HPDE6-E6E7 (cell line): ENCODE data around the gene KDM3B.
"Not testable (repeated sequence)": the region's sequence is repeated elsewhere in the genome, so short reads cannot be mapped to it uniquely, and the experiment has no call there.

Experiments used
- DNase-seq: peaks from one replicate; pipeline ENCODE4 v3.0.0; 2011; ENCODE audit warnings: missing footprints; ENCODE audit errors: extremely low spot score

KDM3B gene

GRCh38 chr5:138350563-138350890, 2.0 kb upstream of the KDM3B start:
- no peak for DNase-seq

DNA sequence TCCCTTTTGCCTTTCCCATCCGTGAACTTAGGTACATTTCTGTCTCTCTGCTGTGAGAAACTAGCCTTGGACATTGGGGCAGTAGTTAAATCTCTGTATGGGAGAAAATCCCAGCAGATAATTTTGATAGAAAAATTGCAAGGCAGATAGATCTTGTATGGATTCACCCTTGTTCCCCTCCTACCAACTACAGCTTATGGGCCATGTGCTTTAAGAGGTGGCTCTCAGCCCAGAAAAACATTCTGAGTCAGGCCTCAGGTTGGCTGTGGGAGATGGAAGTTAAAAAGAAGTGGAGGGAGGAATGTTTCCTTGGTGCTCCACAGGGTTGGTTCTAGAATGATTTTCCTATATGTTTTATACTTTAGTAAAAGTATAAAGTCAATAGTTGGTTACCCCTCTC, 1.4 kb upstream of the KDM3B start:
- no peak for DNase-seq

- no peak for DNase-seq
Observed at GRCh38 chr5:138351517-138351916, 968 bp upstream of the KDM3B start.

GRCh38 chr5:138352722-138353559, 456 bp downstream of the KDM3B start:
- peak; percentile 35 for DNase-seq

- DNase-seq: no peak
Observed at GRCh38 chr5:138353560-138354080, 1.1 kb downstream of the KDM3B start.

GRCh38 chr5:138354387-138354786, 1.9 kb downstream of the KDM3B start:
- DNase-seq: no peak

DNA sequence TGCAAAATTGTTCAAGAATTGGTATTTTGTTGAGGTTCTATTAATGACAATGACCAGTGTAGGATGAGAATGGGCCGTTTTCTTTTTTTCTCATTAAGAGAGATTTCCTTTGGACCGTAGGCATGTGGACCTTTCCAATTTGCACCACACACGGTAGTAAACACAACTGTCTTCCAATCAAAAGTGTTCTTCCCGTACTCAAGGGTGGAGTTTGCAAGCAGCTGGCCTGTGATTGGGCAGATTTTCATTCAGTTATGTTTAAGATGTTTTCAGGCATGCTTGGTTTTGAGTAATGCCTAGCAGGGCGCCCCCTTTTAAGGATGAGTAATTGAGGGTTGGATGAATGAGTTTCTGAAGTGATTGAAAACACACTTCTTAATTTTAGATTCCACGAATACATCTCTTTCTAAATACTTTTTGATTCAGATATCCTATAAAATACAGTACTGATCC, 2.5 kb downstream of the KDM3B start:
- DNase-seq: peak; percentile 59

DNA sequence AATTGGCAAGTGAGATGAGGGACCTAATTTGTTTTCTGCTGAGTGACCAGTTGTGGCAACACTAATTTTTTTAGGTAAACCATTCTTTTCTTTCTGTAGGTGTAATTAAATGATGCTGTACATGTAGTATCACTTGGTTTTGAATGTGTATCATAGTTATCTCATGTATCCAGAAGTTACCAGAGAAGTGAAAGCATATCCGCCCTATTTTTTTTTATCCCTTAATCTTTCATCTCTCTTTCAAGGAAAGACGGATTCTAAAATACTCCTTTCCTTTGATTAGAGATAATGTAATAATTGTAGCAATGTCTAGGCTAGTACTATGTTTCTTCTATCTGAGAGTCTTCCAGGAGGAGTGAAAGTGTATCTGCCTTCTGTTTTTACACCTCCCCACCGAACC, 7.1 kb downstream of the KDM3B start:
- no peak for DNase-seq

DNA sequence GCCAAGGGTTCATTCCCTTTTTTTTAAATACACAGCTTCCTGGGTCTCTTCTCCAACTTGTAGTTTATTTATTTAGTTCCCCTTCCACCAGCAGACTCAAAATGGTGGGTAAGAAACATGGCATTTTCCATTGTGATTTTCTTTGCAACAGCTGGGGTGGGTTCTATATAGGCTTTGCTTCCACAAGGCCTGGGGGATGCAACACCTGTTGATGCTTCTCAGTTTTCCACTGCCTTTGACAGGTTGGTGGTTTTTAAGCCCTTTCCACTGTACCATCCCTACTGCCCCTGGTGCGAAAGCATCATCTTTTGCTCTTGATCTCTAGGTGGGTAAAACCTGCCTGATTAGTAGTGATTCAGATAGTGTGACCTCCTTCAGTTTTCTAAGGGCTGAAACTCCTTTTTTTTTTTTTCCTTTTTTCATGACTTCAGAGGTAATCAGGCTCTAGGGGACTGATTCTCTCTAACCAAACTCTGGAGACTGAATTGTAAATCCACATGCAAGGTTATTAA, 8.5 kb downstream of the KDM3B start:
- no peak for DNase-seq

- no peak for DNase-seq
Observed at GRCh38 chr5:138364576-138364975, 12.1 kb downstream of the KDM3B start.

GRCh38 chr5:138366632-138367382, 14.3 kb downstream of the KDM3B start:
- DNase-seq: no peak

DNA sequence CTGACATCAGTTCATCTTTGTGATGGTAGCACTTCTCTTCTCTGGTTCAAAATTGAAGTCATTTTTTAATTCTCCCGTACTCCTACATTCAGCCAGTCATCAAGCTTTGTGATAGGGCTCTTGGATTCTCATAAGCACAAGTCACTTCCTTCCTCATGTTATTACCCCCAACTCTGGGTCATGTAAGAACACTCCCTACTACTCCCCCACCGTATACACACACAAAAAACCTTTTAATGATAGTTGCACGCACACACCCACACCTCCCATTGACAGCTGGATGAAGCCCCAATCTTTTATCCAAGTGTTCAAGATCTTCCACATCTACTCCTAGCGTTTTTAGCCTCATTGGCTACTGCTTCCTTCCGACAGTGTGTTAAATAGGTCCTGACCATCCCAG, 16.8 kb downstream of the KDM3B start:
- no peak for DNase-seq

DNA sequence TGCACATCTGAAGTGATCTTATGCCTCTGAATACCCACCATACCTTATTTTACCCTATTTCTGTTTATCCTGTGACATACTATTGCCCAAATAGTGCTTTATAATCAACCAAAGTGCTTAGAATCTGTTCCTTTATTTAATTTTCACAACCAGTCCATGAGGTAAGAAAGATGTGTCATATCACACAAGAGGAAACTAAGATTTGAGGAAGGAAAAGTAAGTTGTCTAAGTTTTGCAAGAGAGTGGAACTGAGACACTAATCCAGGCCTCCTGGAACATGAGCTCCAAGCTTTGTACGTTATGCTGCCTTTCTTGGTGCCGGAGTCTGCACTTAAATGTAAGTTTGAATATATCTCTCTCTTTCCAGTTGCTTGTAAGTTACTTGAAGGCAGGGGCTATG, 17.2 kb downstream of the KDM3B start:
- no peak for DNase-seq

- DNase-seq: no peak
Observed at GRCh38 chr5:138370537-138370936, 18.1 kb downstream of the KDM3B start.

DNA sequence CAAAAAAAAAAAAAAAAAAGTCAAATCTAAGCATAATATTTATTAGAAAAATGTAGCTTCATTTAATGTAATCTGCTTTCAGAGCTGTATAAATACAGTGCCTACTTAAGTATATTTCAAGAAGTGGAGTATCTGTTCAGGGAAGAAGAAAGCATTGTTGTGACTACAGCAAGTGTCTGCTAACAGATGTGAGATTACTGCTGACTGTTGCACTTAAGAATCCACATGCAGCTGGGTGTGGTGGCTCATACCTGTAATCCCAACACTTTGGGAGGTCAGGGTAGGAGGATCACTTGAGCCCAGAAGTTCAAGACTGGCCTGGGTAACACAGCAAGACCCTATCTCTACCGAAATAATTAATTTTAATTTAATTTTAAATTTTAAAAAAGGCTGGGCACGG, 19.0 kb downstream of the KDM3B start:
- no peak for DNase-seq

DNA sequence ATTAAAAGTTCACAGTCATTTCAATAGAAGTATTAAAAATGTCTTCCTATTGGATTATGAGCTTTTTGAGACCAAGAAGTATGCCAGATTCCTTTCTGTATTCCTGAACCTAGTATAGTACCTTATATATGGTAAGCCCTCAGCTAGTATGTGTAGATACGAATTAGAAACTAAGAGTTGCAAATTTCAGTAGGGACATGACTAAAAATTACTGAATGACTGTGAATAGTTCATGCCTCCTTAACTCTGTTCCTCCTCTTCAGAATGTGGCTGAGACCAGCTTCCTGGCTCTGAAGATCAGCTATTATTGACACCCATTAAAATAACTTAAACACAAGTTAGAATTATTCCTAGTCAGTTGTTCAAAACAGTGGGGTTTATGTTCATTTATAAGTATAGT, 19.7 kb downstream of the KDM3B start:
- no peak for DNase-seq

DNA sequence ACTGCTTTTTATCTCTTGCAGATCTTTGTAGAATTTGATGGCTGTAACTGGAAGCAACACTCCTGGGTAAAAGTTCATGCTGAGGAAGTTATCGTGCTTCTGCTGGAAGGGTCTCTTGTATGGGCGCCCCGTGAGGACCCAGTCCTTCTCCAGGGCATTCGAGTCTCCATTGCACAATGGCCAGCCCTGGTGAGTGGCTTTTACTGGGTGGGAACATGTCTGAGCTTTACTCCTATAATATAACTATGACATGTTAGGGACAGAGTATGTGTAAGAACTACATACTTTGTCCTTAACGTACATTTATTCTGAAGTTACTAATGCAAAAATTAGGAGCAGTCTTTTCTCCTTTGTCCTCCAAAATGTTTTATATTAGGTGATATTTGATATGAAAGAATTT, 20.2 kb downstream of the KDM3B start:
- DNase-seq: no peak

DNA sequence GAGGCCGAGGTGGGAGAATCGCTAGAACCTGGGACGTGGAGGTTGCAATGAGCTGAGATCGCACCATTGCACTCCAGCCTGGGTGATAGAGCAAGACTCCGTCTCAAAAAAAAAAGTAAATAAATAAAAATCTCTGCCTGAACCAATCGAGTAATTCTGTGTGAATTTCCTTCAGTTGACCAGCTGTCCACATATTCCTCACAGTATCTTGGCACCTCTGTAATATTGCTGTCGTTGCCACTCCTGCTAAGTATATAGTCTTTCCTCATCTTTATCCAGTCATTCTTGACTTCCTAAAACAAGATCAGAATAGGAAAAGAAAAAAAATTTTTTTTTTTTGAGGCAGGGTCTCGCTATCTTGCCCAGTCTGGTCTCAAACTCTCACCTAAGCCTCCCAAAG, 29.9 kb downstream of the KDM3B start:
- DNase-seq: no peak

DNA sequence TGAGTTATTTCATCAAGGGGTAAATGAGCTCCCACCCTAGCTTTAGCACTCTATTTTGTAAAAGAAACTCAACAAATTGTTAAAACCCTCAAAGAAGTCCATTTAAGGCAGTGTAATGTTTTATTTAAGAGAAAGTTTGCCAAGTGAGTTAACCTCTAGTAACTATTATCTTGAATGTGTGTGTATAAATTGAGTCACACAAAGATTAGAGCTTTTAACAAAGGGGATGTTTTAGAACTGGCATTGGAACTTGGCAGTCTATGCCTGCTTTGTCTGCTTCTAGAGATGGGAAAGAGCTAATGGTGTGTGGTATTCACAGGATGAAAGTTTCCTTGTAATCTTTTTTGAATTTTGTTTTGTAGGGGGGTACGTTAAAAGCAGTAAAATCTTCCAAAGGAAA, 33.2 kb downstream of the KDM3B start:
- no peak for DNase-seq

DNA sequence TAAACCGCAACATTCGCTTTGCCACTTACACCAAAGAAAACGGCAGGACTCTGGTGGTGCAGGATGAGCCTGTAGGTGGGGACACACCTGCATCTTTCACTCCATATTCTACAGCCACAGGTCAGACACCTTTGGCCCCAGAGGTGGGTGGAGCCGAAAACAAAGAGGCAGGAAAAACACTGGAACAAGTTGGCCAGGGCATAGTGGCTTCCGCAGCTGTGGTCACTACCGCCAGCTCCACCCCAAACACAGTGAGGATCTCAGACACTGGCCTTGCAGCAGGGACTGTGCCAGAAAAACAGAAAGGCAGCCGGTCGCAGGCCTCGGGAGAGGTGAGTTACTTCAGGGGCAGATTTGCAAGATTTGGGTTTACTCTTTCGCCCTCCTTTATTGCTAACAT, 33.8 kb downstream of the KDM3B start:
- DNase-seq: no peak

GRCh38 chr5:138389332-138389731, 36.8 kb downstream of the KDM3B start:
- no peak for DNase-seq

DNA sequence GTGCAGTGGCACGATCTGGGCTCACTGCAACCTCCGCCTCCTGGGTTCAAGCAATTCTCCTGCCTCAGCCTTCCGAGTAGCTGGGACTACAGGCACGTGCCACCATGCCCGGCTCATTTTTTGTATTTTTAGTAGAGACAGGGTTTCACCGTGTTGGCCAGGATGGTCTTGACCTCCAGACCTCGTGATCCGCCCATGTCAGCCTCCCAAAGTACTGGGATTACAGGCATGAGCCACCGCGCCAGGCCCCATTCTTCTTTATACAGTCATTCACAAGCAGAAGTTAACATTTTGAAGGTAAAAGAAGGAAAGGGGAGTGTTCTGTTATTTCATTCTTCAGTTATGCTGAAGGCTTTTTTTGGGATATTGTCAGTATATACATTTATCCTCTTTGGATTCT, 37.4 kb downstream of the KDM3B start:
- DNase-seq: not testable (repeated sequence)

- no peak for DNase-seq
Observed at GRCh38 chr5:138391859-138392386, 39.4 kb downstream of the KDM3B start.
